DMS153 treated with DMSO at 0.1 percent for 48 hours (cell line): ENCODE measurements around the gene ATG13.

ENCODE experiments used
- DNase-seq: peaks from one replicate; lab custom pipeline; 2025; ENCODE audit not compliant: unreplicated experiment; lab: John Stamatoyannopoulos, UW

ATG13 gene

DNA sequence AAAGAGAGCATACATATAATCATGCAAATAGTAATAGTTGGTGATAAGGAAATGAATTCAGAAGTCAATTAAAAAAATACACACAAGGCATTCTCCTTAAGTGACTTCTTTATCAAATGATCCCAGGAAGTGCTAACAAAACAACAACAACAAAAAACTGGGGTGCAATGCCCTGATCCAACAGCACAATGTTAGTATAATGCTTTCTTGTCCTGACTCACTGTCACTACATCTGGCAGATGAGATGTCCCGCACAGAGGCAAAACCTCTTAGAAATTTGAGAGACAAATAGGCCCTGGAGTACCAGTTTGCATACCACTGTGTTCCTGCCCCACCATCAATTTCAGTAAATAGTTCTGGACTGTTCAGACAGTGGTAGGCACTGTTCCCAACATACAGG is 12.6 kb upstream of the ATG13 start:
- DNase-seq: no peak

- no peak for DNase-seq
Observed at GRCh38 chr11:46607516-46607915, 9.8 kb upstream of the ATG13 start.

GRCh38 chr11:46609386-46609785 is 8.0 kb upstream of the ATG13 start:
- no peak for DNase-seq

GRCh38 chr11:46611526-46612304 is 5.6 kb upstream of the ATG13 start:
- no peak for DNase-seq

GRCh38 chr11:46612326-46612725 is 5.0 kb upstream of the ATG13 start:
- no peak for DNase-seq

DNA sequence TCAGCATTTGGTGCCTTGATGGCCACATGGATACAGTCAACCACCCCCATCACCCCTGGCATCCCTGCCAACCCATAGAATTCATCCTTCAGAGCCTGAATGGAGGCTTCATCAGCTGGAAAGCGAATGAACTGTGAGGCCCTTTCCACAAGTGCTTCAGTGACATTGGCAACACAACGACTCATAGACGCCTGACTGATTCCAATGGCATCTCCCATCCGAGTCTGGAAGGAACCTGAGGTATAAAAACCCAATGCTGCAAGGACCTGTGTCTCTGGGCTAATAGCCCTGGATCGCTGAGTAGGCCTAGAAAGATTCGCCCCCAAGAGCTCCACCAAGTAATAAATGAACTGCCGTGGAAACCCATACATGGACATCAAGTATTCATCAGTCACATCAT is 1.6 kb upstream of the ATG13 start:
- DNase-seq: no peak

- DNase-seq: no peak
Observed at GRCh38 chr11:46616551-46617133, 711 bp upstream of the ATG13 start.

DNA sequence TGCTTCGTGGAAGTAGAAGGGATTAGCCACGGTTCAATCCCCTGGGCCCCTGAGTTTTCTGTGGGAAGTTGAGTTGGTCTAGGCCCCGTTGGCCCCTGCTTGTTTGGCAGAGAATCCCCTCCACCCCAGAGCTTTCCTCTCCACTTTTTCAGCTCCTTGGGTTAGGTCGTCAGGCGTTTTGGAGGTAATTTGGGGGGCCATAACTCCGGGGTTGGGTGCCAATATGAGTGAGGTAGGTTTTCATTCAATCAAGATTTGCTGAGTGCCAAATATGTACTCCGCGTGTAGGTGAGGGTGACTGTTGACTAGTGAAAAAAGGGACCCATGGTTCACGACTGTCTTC is 590 bp downstream of the ATG13 start:
- DNase-seq: no peak

GRCh38 chr11:46618837-46619236 is 1.5 kb downstream of the ATG13 start:
- no peak for DNase-seq

DNA sequence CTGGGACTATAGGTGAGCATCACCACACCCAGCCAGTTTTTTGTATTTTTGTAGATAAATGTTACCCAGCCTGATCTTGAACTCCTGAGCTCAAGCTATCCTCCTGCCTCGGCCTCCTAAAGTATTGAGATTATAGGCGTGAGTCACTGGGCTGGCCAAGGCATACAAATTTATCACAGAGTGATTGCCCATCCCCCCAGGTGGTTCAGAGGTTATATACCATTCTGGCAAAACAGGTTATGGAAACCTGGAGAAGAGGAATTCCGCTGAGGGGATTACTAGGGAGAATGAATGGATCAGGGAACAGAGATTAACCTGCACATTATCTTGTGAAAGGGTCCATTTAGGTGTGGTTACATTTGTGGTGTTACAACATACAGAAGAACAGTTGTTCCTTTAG is 8.1 kb downstream of the ATG13 start:
- no peak for DNase-seq

- no peak for DNase-seq
Observed at GRCh38 chr11:46628961-46629360, 11.6 kb downstream of the ATG13 start.

DNA sequence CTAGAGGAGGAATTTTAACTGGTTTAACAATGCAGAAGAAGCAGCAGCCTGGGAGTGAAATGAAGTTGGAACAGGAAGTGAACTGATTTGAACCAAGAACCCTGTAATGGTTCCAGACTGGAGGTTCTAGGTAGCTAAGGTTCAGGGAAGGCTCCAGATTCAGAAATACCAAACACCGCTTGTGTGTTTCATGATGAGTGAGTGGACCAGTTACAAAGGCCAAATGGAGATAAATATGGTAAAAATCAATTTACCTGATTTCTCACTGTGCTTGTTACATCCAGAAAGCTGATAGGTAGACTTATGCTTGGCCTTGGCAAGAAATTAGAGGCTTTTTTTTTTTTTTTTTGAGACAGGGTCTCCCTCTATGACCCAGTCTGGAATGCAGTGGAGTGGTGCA is 12.9 kb downstream of the ATG13 start:
- DNase-seq: no peak

DNA sequence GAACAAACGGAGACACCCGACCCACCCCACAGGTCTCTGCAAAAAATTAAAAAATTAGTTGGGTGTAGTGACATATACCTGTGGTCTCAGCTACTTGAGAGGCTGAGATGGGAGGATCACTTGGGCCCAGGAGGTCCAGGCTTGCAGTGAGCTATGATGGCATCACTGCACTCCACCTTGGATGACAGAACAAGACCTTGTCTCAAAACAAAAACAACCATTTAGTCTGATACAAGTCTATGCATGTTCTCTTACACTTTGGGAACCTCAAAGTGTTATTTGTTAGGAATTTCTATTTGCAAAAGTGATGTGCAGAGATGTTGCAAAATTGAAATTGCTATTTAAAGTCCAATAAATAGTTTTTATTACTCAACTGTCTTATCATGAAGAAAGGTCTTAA is 14.3 kb downstream of the ATG13 start:
- DNase-seq: no peak

DNA sequence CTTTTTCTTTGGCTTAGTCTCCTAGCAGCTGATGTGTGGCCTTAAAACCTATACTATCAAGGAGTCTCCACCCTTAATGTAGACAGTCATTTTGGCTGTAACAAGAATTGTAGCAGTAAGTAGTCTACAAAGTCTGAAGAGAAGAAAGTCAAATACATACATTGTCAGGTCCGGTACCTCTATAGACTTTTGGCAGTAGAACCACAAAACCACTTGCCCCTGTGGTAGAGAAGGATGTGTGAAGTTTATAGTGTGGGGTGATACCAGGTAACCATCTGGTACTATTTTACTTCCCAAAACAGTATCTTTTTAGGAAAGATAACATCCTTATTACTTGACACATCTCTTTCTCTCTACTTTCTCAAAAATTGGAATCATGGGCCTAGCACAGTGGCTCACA is 15.1 kb downstream of the ATG13 start:
- no peak for DNase-seq

DNA sequence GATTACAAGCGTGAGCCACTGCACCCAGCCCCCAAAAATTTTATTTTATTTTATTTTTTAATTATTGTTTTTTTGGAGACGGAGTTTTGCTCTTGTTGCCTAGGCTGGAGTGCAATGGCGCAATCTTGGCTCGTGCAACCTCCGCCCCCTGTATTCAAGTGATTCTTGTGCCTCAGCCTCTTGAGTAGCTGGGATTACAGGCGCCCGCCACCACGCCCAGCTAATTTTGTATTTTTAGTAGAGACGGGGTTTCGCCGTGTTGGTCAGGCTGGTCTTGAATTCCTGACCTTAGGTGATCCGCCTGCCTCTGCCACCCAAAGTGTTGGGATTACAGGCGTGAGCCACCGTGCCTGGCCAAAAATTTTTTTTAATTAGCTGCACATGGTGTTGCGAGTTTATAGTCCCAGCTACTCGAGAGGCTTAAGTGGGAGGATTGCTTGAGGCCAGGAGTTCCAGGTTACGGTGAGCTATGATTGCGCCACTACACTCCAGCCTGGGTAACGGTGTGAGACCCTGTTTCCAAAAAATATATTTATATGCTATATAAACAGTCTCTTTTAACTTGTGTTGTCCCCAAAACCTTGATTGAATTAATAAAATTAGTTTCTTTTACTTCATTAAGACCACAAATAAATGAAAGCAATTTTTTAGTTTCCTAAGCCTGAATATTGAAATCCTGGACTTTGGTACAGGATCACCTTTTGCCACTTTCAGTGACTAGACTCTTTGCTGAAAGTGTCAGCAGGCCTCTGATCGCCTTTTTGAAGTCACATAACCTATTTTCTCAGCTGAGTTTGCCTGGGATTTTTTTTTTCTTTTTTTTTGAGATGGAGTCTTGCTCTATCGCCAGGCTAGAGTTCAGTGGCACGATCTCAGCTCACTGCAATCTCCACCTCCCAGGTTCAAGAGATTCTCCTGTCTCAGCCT is 16.2 kb downstream of the ATG13 start:
- DNase-seq: no peak

GRCh38 chr11:46635557-46636139 is 18.3 kb downstream of the ATG13 start:
- no peak for DNase-seq

- DNase-seq: no peak
Observed at GRCh38 chr11:46637546-46637945, 20.2 kb downstream of the ATG13 start.

- DNase-seq: no peak
Observed at GRCh38 chr11:46639197-46639839, 22.0 kb downstream of the ATG13 start.

DNA sequence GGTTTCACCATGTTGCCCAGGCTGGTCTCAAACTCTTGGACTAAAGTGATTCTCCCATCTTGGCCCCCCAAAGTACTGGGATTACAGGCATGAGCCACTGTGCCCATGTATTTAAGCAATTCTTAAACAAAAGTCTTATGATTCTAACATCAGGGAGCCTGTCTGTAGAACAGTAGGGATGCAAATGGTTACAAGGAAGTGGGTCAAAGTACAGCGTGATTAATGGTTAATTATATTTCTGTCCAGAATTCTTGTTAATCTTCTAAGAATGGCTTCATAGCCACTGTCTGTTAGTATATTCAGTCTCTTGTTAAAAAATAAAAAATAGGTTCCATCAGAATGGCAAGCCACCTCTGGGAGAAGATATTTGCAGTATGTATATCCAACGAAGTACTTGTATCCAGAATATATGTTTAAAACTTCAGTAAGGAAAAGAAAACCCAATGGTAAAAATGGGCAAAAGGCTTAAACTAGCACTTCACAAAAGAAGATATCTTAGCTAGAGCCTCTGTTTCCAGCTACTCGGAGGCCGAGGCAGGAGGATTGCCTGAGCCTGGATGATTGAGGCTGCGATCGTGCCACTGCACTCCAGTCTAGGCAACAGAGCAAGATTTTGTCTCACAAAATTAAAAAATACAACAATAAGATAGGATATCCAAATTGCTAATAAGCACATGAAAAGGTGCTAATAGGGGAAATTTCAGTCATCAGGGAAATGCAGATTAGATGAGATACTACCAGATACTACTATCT is 22.9 kb downstream of the ATG13 start:
- no peak for DNase-seq

GRCh38 chr11:46641639-46642038 is 24.3 kb downstream of the ATG13 start:
- no peak for DNase-seq
